Measurements from ENCODE around the gene ADGRD1.

The ADGRD1 gene

DNA sequence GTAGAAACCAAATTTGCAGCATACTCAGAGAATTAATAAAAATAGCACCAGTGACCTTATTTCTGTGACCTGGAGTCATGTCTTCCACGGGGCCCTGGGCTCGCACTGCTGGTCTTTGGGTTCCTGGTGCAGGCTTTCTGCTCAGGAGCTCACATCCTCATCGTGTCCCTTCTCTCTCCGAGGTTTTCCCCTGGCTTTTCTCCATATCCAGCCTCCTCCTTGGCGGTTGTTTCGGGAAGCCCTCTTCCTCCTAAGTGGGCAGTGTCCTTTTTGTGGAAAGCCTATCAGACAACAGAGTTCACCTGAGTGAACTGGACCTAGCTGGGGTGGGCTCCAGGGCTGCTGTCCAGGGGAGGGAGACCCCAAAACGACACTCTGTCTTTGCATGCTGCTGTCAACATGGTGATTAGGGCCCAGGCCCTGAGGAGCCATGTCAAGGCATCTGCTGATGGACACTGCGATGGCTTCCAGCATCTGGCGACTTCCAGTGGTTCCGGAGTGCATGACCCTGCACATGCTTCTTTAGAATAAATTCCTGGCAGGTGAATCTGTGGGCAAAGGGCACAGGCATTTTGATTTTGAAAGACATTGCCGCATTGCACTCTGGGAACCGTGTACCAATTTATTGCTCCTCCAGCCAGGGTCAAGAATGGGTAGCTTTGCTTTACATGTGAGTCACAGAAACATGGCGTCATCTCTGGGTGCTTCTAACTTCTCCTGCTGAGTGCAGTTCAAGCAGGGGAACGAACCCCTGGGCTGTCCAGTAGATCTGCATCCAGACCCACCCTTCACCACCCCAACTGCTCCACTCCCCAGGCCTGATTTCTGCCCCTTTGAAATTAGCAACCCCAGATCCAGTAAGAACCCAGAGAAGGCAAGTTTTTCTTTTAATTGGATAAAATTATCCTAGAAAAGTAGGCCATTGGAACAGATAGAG lies 136.8 kb downstream of the ADGRD1 start:
- Histone ChIP-seq H3K4me2 (ENCODE audit: low read length) (no peak overlapping the region), H3K9me2 (replicated peaks; ENCODE audit: control insufficient read depth, low read length) (no peaks in the 10 kb centered on the region), H3K36me3 (ENCODE audit: control insufficient read depth, low read length) (no peaks in the 10 kb centered on the region), H3K4me1 (ENCODE audit: control insufficient read depth, low read length) (no peaks in the 10 kb centered on the region), H3K27ac (ENCODE audit: low read depth, low read length) (no peak overlapping the region), H3K27me3 (ENCODE audit: control insufficient read depth, low read length) (no peaks in the 10 kb centered on the region), H3K79me2 (ENCODE audit: control insufficient read depth, low read length) (no peaks in the 10 kb centered on the region), H4K20me1 (ENCODE audit: control insufficient read depth, insufficient read depth, low read depth, low read length) (no peaks in the 10 kb centered on the region), H3K4me3 (ENCODE audit: low read length) (no peak overlapping the region), H3K9me3 (ENCODE audit: control insufficient read depth, insufficient read depth, low read length) (no peaks in the 10 kb centered on the region), H3F3A (ENCODE audit: control insufficient read depth, insufficient read depth) (no peaks in the 10 kb centered on the region)
- TF ChIP-seq, protein P1, sequence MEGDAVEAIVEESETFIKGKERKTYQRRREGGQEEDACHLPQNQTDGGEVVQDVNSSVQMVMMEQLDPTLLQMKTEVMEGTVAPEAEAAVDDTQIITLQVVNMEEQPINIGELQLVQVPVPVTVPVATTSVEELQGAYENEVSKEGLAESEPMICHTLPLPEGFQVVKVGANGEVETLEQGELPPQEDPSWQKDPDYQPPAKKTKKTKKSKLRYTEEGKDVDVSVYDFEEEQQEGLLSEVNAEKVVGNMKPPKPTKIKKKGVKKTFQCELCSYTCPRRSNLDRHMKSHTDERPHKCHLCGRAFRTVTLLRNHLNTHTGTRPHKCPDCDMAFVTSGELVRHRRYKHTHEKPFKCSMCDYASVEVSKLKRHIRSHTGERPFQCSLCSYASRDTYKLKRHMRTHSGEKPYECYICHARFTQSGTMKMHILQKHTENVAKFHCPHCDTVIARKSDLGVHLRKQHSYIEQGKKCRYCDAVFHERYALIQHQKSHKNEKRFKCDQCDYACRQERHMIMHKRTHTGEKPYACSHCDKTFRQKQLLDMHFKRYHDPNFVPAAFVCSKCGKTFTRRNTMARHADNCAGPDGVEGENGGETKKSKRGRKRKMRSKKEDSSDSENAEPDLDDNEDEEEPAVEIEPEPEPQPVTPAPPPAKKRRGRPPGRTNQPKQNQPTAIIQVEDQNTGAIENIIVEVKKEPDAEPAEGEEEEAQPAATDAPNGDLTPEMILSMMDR (IDR thresholded peaks at IDR 0.05; ENCODE audit: low read depth, low read length, poor library complexity, severe bottlenecking), result no peak

DNA sequence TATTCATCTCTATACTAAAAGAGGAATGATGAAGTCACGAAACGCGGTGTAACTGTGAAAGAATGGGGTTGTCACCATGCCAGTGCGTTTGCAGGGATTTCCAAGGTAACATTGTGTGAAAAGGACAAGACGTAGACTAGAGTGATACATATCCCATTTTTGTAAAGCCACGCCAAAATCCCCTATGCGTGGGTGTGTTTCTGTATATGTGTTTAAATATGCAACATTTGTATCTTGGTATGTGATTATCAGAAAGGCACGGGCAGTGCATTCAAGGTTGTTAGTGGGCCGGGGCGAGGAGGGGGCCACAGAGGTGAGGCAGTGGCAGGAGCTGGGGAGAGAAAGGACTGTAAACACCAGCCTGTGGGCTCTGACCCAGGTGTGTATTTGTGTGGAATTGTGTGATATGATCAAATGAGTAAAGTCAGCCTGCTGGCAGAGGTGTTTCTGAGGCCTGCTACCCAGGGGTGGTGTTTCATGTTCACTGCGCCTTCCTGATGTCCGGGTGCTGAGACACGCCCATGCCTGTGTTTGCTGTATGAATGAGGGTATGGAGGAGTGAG lies 137.8 kb downstream of the ADGRD1 start:
- H3K27ac ChIP-seq (ENCODE audit: low read depth, low read length), result no peak overlapping the region
- H3K4me2 ChIP-seq (ENCODE audit: low read length), result no peak overlapping the region
- no peaks in the 10 kb centered on the region for H3K27me3 ChIP-seq (ENCODE audit: control insufficient read depth, low read length)
- H3K79me2 ChIP-seq (ENCODE audit: control insufficient read depth, low read length), result no peaks in the 10 kb centered on the region
- H3F3A ChIP-seq (ENCODE audit: control insufficient read depth, insufficient read depth), result no peaks in the 10 kb centered on the region
- H3K4me3 ChIP-seq (ENCODE audit: low read length), result no peak overlapping the region
- H3K4me1 ChIP-seq (ENCODE audit: control insufficient read depth, low read length), result no peaks in the 10 kb centered on the region
- H4K20me1 ChIP-seq (ENCODE audit: control insufficient read depth, insufficient read depth, low read depth, low read length), result no peaks in the 10 kb centered on the region
- H3K36me3 ChIP-seq (ENCODE audit: control insufficient read depth, low read length), result no peaks in the 10 kb centered on the region
- no peaks in the 10 kb centered on the region for H3K9me3 ChIP-seq (ENCODE audit: control insufficient read depth, insufficient read depth, low read length)
- H3K9me2 ChIP-seq (replicated peaks; ENCODE audit: control insufficient read depth, low read length), result no peaks in the 10 kb centered on the region
- no peak for TF ChIP-seq EZH2phosphoT487 (IDR thresholded peaks at IDR 0.05; ENCODE audit: borderline replicate concordance, low read length)
- TF ChIP-seq, protein P1 (IDR thresholded peaks at IDR 0.05; ENCODE audit: low read depth, low read length, poor library complexity, severe bottlenecking), result no peak

DNA sequence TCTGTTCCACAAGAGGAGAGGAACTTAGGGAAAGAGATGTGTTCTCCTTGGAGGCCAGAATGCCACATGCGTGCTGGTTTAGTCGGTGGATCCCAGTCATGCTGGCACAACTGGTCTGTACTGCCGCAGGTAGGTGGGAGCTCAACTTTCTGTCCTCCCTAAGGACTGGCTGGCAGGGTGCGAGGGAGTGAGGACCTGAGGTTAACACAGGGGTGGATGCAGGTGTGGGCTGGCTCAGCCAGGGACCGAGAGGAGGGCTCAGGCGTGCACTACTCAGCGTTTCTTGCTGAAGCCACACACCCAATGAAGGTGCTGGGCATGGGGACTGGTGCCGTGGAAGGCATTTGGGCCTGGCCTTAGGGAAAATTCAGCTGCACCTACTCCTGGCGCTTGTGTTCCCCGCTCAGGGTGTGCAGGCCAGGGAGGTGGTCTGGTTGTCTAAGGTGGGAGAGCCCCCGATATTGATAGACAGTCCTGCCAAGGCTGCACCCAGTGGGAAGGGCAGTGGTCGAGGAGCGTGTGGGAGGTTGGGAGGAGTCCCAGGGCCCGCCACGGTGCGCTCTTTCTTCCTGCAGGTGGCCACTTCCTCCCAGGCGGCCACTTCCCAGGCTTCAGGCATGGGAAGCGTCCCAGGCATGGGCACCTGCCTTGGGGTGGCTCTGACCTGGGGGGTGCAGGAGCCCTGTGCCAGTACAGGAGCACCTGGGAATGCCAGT lies 138.4 kb downstream of the ADGRD1 start:
- no peaks in the 10 kb centered on the region for H3F3A ChIP-seq (ENCODE audit: control insufficient read depth, insufficient read depth)
- no peak overlapping the region for H3K4me2 ChIP-seq (ENCODE audit: low read length)
- no peaks in the 10 kb centered on the region for H3K4me1 ChIP-seq (ENCODE audit: control insufficient read depth, low read length)
- no peaks in the 10 kb centered on the region for H3K9me2 ChIP-seq (replicated peaks; ENCODE audit: control insufficient read depth, low read length)
- H3K79me2 ChIP-seq (ENCODE audit: control insufficient read depth, low read length), result no peaks in the 10 kb centered on the region
- H3K4me3 ChIP-seq (ENCODE audit: low read length), result no peak overlapping the region
- TF ChIP-seq EZH2phosphoT487 (IDR thresholded peaks at IDR 0.05; ENCODE audit: borderline replicate concordance, low read length), result no peak
- TF ChIP-seq, protein P1 (IDR thresholded peaks at IDR 0.05; ENCODE audit: low read depth, low read length, poor library complexity, severe bottlenecking), result no peak
- no peaks in the 10 kb centered on the region for H3K36me3 ChIP-seq (ENCODE audit: control insufficient read depth, low read length)
- H3K27ac ChIP-seq (ENCODE audit: low read depth, low read length), result no peak overlapping the region
- no peaks in the 10 kb centered on the region for H4K20me1 ChIP-seq (ENCODE audit: control insufficient read depth, insufficient read depth, low read depth, low read length)
- H3K9me3 ChIP-seq (ENCODE audit: control insufficient read depth, insufficient read depth, low read length), result no peaks in the 10 kb centered on the region
- no peaks in the 10 kb centered on the region for H3K27me3 ChIP-seq (ENCODE audit: control insufficient read depth, low read length)
